ENCODE data around the gene ADAD2.

- TF ChIP-seq CTCF (conservative IDR thresholded peaks at IDR 0.05; ENCODE audit: low read length) (no peak), EZH2phosphoT487 (IDR thresholded peaks at IDR 0.05; ENCODE audit: borderline replicate concordance, low read depth, low read length) (no peak)
These were observed 7.4 kb downstream of the ADAD2 start for GRCh38 chr16:84198401-84198800.
